LNCAP (cell line): Measurements from ENCODE around the gene MED14.

Experiments
- TF ChIP-seq, protein P1 (sequence below): fragments of 450-650 bp; IDR thresholded peaks from 2 replicates; pipeline ENCODE4 v1.5.1; 2017; ENCODE audit warnings: mild to moderate bottlenecking

MED14 gene

DNA sequence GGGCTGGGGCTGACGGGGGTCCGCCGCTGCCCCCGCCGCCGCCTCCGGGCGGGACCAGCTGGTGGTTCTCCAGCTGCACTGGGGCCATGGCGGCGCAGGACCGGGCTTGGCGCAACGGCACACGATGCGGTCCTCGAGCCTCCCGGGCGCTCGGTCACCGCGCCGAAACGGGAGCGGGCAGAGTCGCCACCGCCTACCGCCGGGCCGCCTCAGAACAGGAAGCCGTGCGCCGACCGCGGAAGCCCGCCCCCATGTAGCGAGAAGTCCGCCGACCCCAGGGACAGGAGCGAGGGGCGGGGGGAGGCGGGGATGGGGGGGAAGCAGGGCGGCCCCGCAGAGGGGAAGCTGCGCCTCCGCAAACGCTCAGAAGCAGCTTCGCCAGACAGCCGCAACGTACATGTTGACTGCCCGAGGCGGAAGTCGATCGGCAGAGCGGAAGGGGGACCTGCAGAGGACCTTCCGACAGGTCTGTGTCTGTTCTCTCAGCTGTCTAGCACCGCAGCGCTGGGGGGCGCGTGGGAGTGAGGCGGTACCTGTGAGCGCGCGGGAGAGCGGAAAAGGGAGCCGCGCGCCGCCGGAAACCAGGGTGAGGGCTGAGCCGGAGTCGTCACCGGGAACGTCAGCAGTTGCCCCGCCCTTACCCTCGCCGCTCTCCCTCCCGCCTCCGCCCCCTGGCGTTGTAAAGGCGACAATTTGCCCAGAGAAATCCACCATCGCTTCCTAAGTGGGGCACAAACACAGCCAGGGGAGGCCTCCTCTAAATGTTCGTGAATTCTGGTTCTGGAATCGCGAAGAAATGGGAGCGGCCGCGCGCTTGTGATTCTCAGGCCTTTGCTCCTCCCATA is at the start of gene MED14:
TSS of gene MED14 (minus strand) at position 218 of the 845 bp plus-strand sequence. CDS start at position 88, 130 bp downstream.
- TF ChIP-seq, protein P1, sequence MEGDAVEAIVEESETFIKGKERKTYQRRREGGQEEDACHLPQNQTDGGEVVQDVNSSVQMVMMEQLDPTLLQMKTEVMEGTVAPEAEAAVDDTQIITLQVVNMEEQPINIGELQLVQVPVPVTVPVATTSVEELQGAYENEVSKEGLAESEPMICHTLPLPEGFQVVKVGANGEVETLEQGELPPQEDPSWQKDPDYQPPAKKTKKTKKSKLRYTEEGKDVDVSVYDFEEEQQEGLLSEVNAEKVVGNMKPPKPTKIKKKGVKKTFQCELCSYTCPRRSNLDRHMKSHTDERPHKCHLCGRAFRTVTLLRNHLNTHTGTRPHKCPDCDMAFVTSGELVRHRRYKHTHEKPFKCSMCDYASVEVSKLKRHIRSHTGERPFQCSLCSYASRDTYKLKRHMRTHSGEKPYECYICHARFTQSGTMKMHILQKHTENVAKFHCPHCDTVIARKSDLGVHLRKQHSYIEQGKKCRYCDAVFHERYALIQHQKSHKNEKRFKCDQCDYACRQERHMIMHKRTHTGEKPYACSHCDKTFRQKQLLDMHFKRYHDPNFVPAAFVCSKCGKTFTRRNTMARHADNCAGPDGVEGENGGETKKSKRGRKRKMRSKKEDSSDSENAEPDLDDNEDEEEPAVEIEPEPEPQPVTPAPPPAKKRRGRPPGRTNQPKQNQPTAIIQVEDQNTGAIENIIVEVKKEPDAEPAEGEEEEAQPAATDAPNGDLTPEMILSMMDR: peak; percentile 26; the same call in 1 of the 2 replicates

DNA sequence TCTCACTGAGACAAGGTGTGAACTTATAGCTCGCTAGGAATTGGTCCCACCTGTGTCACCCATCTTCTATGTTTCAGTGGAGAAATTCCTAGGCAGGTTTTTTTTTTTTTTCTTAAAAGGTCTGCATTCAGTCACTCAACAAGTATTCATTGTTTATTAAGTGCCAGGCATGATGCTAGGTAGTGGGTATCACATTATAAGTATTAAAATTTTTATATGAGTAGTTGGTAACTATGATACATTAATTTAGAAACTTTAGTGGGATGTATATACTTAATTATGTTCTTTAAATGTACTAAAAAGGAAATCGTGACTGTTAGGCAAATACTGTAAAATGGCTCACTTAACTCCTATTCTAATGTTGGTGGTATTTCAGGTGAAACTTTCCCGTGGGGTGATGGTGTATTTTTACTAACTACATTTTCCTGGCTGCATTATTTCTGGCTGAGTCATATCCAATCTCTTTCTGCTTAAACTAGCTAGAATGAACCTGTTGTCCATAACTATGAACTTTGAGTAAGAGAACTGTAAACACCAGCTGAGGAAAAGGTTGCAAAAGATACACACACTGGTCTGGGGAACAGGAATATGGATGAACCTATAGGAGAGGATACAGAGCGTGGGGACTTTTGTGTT is 49.3 kb upstream of the MED14 start:
- TF ChIP-seq, protein P1: no peak

DNA sequence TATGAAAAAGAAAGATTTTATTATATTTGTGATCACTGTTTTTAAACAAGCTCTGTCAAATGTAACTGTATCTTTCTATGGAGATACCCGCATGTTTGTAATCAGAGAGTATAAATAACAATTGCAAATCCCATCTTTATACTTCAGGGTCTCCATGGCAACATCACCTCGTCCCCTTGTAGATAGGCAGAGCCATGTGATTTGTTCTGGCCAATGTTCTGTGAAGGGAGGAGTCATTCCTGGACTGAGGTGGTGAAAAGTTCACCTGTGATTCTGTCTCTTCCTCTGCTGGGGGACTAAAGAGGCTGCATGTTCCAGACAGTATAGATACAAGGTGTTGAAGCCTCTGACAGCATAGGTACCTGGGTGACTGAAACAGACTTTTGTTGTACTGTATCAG is 45.6 kb upstream of the MED14 start:
- TF ChIP-seq, protein P1: no peak

GRCh38 chrX:40780082-40780481 is 44.7 kb upstream of the MED14 start:
- TF ChIP-seq, protein P1: no peak

GRCh38 chrX:40778861-40779575 is 43.7 kb upstream of the MED14 start:
- TF ChIP-seq, protein P1: no peak

GRCh38 chrX:40773809-40774208 is 38.5 kb upstream of the MED14 start:
- TF ChIP-seq, protein P1: no peak

GRCh38 chrX:40773188-40773587 is 37.8 kb upstream of the MED14 start:
- TF ChIP-seq, protein P1: no peak
